GM18858 (cell line): ENCODE data around the gene KCNQ1OT1.

Experiments
- ATAC-seq: cut with Tn5 transposase; IDR thresholded peaks from one replicate; pipeline ENCODE4 v1.9.1; 2021; ENCODE audit not compliant: unreplicated experiment

KCNQ1OT1 gene

GRCh38 chr11:2737866-2738265, 38.1 kb upstream of the KCNQ1OT1 start:
- ATAC-seq = no peak

DNA sequence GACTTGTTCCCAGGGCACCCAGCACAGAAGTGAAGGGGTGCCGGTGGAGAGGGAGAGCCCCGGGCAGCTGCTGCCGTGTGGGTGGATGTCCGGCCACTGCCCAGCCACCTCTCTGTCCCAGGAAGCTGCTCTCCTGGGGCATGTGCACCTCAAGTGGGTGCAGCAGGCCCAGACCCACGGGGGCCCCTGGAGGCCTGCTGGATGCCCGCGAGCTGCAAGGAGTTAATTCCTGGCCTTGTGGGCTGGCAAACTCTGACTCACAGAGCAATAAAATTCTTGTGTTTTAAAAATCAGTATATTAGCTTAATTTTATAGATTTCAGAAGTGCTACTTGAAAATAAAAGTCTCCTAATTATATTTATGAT, 37.4 kb upstream of the KCNQ1OT1 start:
- no peak for ATAC-seq

DNA sequence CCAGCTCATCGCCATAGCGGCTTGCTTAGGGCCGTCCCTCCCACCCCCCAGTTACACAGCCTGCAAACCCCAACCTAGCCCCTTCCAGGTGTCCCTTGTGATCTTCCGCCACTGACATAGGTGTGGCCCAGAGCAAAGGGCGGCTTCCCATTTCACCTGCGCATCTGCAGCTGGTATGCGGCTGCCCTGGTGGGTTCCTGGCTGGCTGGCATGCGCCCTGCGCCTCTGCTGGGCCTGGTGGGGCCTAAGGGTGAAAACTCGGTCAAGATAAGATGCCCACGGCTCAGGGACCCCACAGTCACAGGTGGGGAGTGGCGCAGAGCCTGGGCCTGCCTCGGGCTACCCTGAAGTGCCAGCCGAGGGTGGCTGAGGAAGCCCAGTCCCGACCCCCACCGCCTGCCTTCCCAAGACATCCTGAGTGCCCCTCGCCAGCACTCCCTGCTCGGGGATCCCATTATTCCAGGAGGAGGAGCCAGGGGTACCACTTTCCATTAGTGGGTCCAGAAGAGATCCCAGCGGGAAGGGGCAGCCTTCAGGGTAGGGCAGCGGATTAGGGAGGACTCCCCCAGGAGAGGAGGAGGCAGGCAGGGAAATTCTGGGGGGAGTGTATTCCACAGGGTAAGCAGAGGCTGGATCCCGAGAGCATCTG, 36.9 kb upstream of the KCNQ1OT1 start:
- ATAC-seq = no peak

- no peak for ATAC-seq
These were observed 35.3 kb upstream of the KCNQ1OT1 start for GRCh38 chr11:2735053-2735589.

GRCh38 chr11:2734181-2735052, 34.6 kb upstream of the KCNQ1OT1 start:
- ATAC-seq = no peak

DNA sequence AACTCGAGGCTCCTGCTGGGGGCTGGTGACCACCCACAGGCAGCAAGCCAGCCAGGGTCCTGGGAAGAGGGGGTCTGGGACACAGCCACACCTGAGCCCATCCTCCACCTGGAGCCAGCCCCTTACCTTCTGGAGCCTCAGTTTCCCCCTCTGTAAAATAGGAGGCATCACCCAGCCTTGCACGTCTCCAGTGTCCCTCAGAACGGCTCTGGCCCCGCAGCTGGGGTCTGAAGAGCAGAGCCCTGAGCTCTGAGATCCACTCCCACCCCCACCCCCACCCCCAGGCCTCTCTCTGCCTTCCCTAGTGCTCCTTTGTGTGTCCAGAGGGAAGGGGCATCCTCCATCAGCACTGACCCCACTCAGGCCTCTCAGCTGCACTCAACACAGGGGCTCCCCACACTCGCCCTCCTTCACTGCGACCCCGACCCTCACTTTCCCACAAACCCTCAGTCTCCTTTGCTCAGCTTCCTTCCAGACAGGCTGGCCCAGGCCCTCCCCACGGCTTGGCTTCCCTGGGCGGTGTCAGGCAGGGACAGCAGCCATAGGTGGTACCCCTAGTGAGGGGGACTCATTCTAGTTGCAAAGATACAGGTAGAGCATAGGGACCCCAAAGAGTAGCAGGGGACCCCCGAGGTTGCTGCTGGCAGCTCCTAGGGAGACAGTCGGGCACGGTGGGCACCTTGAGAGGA, 33.3 kb upstream of the KCNQ1OT1 start:
- no peak for ATAC-seq

DNA sequence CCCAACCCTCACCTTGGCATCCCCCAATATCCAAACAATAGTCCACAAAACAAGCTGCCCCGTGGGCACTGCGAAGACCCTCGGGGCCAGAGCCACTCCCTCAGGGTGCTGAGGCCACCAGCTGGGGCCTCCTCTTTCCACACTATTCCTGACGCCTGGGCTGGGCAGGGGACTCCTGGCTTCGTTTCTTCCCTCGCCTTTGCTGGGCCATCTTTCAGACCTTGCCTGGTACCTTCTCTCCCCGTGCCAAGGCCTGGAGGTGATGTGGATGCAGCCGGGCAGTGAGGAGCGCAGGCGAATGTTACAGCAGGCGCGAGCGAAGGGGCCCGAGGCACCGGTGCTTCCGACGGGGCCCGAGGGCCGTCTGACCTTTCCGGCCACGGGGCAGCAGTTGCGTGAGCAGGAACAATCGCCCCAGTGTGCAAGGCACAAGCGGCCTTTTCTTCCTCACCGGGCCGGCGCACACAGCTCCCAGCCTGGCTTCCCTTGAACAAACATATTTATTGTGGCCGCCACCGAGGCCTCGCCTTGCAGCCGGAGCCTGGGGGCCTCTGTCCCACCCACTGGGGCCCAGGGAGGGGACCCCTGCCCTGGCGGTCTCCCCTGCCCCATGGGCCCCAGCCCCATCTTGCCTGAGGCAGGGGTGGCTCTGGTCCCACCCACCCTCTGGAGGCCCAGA, 32.6 kb upstream of the KCNQ1OT1 start:
- ATAC-seq = no peak

DNA sequence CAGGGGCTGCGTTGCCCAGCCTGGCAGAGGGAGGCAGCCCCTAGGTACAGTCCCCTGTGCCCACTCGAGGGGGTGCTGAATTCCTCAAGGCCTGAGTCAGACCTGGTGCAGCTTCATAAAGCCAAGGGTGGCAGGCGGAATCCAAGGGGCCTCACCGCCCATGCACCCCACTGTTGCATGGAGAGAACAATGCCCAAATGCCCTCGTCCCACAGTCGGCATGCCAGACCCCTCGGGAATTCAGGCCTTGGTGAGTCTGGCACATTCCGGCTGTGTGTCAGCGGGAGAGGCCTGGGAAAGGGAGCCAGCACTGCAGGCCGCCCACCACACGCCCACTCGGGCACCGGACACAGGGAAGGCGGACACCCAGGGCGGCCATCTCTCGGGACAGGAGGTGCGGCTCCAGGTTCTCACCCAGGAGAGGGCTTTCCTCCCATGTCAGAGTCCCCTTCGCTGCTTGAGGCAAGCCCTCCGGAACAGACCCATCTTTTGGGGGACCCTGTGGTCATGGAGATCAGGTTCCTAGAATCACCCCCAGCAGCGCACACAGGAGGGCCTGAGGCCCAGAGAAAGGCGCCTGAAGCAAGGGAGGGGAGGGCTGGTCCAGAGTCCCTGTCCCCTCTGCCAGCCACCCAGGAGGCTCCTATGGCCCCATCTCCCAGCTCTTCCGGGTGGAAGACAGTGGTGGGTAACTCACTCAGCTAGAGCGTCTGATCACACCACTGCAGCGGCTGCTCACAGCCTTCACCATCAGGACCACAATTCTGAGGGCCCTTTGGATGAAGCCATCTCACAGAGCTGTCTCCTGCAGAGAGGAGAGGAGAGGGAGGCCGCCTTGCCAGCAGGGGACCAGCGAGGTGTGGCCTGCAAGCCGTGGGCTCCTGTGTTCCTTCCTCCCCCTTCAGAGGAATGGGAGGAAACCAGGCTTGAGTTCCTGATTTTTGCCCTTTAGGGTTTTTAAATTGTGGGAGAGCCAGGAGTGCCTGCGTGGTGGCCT, 31.6 kb upstream of the KCNQ1OT1 start:
- ATAC-seq = no peak

- no peak for ATAC-seq
These were observed 30.7 kb upstream of the KCNQ1OT1 start for GRCh38 chr11:2730272-2731129.

GRCh38 chr11:2729841-2730240, 30.0 kb upstream of the KCNQ1OT1 start:
- no peak for ATAC-seq

- no peak for ATAC-seq
These were observed 29.0 kb upstream of the KCNQ1OT1 start for GRCh38 chr11:2728663-2729332.

DNA sequence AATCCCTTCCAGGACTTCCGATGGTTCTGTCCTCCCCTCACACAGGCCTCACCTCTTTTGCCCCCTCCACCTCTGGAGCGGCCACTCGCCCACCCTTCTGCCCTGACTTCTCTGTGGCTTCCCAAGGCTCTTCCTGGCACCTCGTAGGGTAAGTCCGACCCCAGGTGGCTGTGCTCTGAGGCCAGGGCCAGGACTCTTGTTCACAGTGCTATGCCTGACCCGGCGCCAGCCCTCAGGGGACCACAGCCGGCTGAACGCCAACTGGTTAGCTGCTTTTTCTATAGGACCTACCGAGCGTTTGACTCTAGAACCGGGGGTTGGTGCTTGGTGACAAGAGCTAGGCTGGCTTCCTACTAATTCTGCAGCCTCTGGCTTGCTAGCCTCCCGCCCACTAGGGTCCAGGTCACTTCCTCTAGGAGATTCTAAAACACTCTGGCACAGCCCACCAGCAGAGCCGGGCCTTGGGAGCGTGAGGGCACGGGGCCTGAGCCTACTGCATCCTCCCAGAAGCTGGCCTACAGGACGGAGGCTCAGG, 28.4 kb upstream of the KCNQ1OT1 start:
- no peak for ATAC-seq

DNA sequence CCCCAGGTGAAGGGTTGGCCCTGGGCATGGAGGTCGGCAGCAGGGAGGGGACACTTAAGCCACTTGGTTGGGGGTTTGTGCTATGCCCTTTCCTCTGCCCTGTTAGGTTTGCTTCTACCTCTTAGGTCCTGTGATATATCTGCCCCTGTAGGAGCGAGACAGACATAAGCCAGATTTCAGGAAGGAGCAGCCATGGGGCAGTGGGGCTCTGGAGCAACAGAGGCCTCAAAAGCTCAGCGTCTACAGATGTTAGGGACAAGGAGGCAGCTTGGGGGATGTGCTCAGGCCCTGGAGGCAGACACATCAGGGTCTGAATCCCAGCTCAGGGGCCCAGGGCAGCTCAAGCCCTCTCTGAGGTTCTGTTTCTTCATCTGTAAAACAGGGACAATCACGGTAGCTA, 27.2 kb upstream of the KCNQ1OT1 start:
- ATAC-seq = no peak

DNA sequence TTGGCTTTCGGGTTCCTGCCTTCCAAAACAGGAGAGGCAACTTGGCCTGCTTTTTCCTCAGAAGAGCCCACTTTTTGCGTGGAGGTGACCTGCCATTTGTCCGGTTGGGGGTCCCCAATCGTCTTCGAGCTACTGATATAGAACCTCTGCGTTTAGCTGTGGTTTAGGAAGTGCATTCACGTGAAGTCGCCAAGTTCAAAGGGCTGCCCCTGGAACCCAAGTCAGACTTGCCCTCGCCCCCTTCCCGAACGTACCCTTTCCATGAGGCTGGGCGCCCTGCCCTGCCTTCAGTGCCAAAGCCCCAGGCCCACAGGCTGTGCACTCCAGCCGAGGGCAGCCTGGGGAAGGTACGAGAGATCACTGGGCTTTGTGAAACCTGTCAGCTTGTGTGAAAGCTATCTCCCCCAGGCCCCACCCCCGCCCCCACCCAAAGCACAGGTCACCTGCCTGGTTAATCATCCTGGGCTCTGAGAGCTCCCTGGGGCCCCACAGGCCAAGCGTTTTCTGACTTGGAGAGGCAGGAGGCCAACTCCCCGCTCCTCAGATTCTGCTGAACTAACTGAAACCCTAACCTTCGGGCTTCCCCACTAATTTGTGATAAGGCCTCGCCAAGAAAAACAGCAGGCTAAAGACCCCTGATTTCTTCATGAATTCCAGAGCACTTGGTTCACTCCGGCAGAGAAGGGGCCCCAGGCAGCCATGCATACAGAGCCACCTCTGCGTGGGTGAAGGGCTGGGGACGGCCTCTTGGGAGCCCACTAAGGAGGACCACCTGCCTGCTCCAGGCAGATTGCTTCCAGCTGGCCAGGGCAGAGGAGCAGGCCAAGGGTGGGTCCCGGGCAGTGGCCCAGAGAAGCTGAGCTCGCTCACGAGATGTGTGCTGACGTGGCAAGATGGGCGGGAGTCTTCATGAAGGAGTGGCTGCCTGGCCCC, 25.8 kb upstream of the KCNQ1OT1 start:
- no peak for ATAC-seq

DNA sequence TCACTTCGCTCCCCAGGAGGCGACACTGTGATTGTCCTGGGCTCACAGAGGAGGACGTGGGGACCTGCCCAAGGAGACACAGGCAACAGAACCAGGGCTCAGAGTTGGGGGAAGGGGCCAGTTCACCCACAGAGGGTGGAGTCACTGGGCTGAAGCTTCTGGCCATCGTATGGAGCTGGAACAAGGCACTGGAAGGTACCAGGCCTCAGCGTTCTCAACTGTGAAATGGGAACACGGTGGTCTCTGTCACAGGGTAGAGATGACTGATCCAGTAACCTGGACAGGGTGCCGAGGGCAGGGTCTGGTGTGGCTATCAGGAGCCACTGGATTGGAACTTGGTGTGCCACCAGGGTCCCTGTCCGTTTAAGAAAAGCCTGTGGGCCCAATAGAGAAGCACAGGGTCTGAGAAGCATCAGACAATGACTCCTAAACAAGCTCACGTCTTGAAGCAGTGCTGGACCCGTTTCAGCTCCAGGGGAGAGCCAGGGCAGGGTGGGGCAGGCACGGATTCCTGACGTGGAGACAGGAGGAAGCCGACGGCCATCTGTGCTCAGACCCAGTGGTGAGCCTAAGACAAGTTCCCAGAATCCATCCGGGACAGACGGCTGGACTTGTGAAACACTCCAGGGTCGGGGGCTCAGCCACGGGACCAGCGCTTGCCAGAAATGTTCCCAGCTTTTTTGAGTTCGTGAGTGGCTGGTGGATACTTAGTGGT, 25.0 kb upstream of the KCNQ1OT1 start:
- no peak for ATAC-seq

DNA sequence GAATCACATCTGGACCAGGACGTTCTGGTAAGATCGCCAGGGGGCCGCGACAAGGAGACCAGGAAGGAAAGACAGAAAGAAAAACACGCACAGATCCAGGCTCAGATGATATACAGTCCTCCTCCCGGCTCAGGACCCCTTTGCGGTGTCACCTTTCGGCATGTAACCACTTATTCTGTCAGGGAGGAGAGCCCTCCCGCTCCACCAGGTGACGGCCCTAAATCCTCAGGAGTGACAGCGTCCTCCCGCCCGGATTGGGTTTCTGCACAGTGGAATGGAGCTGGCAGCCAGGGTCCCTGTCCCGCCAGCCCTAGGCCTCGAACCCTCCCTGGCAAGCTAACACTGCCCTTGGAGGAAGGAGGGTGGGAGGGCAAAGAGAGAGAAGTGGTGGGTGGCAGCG, 24.3 kb upstream of the KCNQ1OT1 start:
- ATAC-seq = no peak
